ENCODE measurements around the gene STAT2. TPM values are rescaled to one million over a fixed set of nuclear protein-coding genes. Genes with fewer than 3 reads are reported as not detected.
A peak's percentile ranks its signal among the peaks of the same experiment; 100 is the strongest.

STAT2 gene
- total and polyA plus RNA-seq, 2 of the 13 experiments (the other 11 are each of a cell fraction or from before 2014, with no cell fraction given): 43.5 to 84.6 TPM

- no peak for TF ChIP-seq MTERF4 (CRISPR knock-in tag; IDR thresholded peaks at IDR 0.05)
- TF ChIP-seq HNRNPLL (IDR thresholded peaks at IDR 0.05; ENCODE audit: low read depth, low read length, poor library complexity, severe bottlenecking): no peak
- peak; percentile 72 for TF ChIP-seq HNF4A (CRISPR knock-in tag; IDR thresholded peaks at IDR 0.05)
- TF ChIP-seq REPIN1 (CRISPR knock-in tag; IDR thresholded peaks at IDR 0.05; ENCODE audit: borderline replicate concordance, low read depth): no peak
- TF ChIP-seq TAF1 (CRISPR knock-in tag; IDR thresholded peaks at IDR 0.05): no peak
- no peak for TF ChIP-seq TRIM22 (IDR thresholded peaks at IDR 0.05)
- TF ChIP-seq CBX2 (IDR thresholded peaks at IDR 0.05; ENCODE audit: low read depth, low read length): no peak
- no peak for TF ChIP-seq CBX2 (CRISPR knock-in tag; IDR thresholded peaks at IDR 0.05; ENCODE audit: low read depth)
- TF ChIP-seq HNRNPH1 (optimal IDR thresholded peaks at IDR 0.05; ENCODE audit: low read depth, low read length): no peak
- TF ChIP-seq BRCA1 (CRISPR knock-in tag; IDR thresholded peaks at IDR 0.05): no peak
Observed at GRCh38 chr12:56362130-56363059, 2.5 kb upstream of the STAT2 start, which contains the start of gene APOF (continued).
